Stimulated activated naive B cell treated with anti-CD40 and anti-IgM and Interleukin-4, amounts not matched to agents 10 μg/mL and 1 μg/mL and 100 μg/mL, for 72 hours (primary cell): ENCODE data around the gene RAET1L.
"Not testable (repeated sequence)": the region's sequence is repeated elsewhere in the genome, so short reads cannot be mapped to it uniquely, and the experiment has no call there.

Experiments used
- ATAC-seq, 2 donors: fragments of 150-1000 bp; cut with Tn5 transposase; replicated peaks; 2 replicates each; pipeline ENCODE4 v1.10.0; 2021; ENCODE audit warnings: moderate library complexity in 1 of 2
- DNase-seq: peaks from one replicate; pipeline ENCODE4 v3.0.0; 2021
- H3K27ac Mint-ChIP-seq: one replicate; pipeline ENCODE4 v1.8.0; 2022; ENCODE audit warnings: mild to moderate bottlenecking, mixed read lengths
- H3K27me3 Mint-ChIP-seq, 2 donors: one replicate each; pipeline ENCODE4 v1.8.0; 2022; ENCODE audit warnings: mixed read lengths in 2 of 2
- H3K36me3 Mint-ChIP-seq, 2 donors: one replicate each; pipeline ENCODE4 v1.8.0; 2022; ENCODE audit warnings: mixed read lengths in 2 of 2, mild to moderate bottlenecking in 1 of 2
- H3K4me1 Mint-ChIP-seq, 2 donors: one replicate each; pipeline ENCODE4 v1.8.0; 2022; ENCODE audit warnings: mixed read lengths in 2 of 2, mild to moderate bottlenecking in 1 of 2
- H3K4me3 Mint-ChIP-seq, 2 donors: one replicate each; pipeline ENCODE4 v1.8.0; 2022; ENCODE audit warnings: mild to moderate bottlenecking in 2 of 2, mixed read lengths in 2 of 2, moderate library complexity in 1 of 2
- H3K9me3 Mint-ChIP-seq, 2 donors: one replicate each; pipeline ENCODE4 v1.8.0; 2022; ENCODE audit warnings: mixed read lengths in 2 of 2, mild to moderate bottlenecking in 1 of 2

The RAET1L gene

GRCh38 chr6:150025201-150025917 is at the start of gene RAET1L:
Gene RAET1L, minus strand, starts transcription at chr6:150025532. Its CDS starts 61 bp downstream, at chr6:150025471.
- H3K4me3 Mint-ChIP-seq: peak within 1 kb of the TSS; percentile 69 to 78
- peaks cover 0 to 5% of the 10 kb centered on the region in 2 donors for H3K9me3 Mint-ChIP-seq
- ATAC-seq (peak; percentile 48 to 66), DNase-seq (no peak)
- peaks cover 31 to 55% of the 10 kb centered on the region in 2 donors for H3K4me1 Mint-ChIP-seq
- no peaks in the 10 kb centered on the region for H3K36me3 Mint-ChIP-seq
- peaks cover 45 to 60% of the 10 kb centered on the region in 2 donors for H3K27me3 Mint-ChIP-seq
- no peak within 1 kb of the TSS for H3K27ac Mint-ChIP-seq

- H3K4me1 Mint-ChIP-seq: peaks cover 14 to 20% of the 10 kb centered on the region in 2 donors
- no peaks in the 10 kb centered on the region for H3K36me3 Mint-ChIP-seq
- H3K4me3 Mint-ChIP-seq: no peak overlapping the region
- H3K27me3 Mint-ChIP-seq: peaks cover 38 to 40% of the 10 kb centered on the region in 2 donors
- H3K9me3 Mint-ChIP-seq: no peaks in the 10 kb centered on the region
- ATAC-seq: no peak
- no peak overlapping the region for H3K27ac Mint-ChIP-seq
- DNase-seq: no peak
Observed at GRCh38 chr6:150075034-150075421, 49.7 kb upstream of the RAET1L start.

- Mint-ChIP-seq H3K27me3 (peaks cover 34 to 36% of the 10 kb centered on the region in 2 donors), H3K4me1 (peaks cover 14 to 20% of the 10 kb centered on the region in 2 donors)
- not testable (repeated sequence) for H3K27ac Mint-ChIP-seq, H3K36me3 Mint-ChIP-seq, H3K4me3 Mint-ChIP-seq, DNase-seq, H3K9me3 Mint-ChIP-seq
- ATAC-seq: peak in 1 of 2 donors; percentile 30
Observed at GRCh38 chr6:150074396-150075033, 49.2 kb upstream of the RAET1L start.

- peaks cover 20 to 35% of the 10 kb centered on the region in 2 donors for H3K4me1 Mint-ChIP-seq
- H3K9me3 Mint-ChIP-seq: no peaks in the 10 kb centered on the region
- no peaks in the 10 kb centered on the region for H3K36me3 Mint-ChIP-seq
- no peak overlapping the region for H3K4me3 Mint-ChIP-seq
- ATAC-seq: no peak
- no peak overlapping the region for H3K27ac Mint-ChIP-seq
- peaks cover 27 to 31% of the 10 kb centered on the region in 2 donors for H3K27me3 Mint-ChIP-seq
- DNase-seq: no peak
Observed at GRCh38 chr6:150072201-150072600, 46.9 kb upstream of the RAET1L start.

GRCh38 chr6:150070236-150070818 is 45.0 kb upstream of the RAET1L start:
- no peak for DNase-seq
- no peak overlapping the region for H3K27ac Mint-ChIP-seq
- no peaks in the 10 kb centered on the region for H3K36me3 Mint-ChIP-seq
- no peak overlapping the region for H3K4me3 Mint-ChIP-seq
- no peaks in the 10 kb centered on the region for H3K9me3 Mint-ChIP-seq
- peaks cover 20 to 35% of the 10 kb centered on the region in 2 donors for H3K4me1 Mint-ChIP-seq
- no peak for ATAC-seq
- peaks cover 39 to 43% of the 10 kb centered on the region in 2 donors for H3K27me3 Mint-ChIP-seq

- ATAC-seq (no peak), DNase-seq (no peak)
- peak overlapping the region in 1 of 2 donors; percentile 23 for H3K4me3 Mint-ChIP-seq
- peaks cover 45 to 46% of the 10 kb centered on the region in 2 donors for H3K27me3 Mint-ChIP-seq
- no peaks in the 10 kb centered on the region for H3K9me3 Mint-ChIP-seq
- no peak overlapping the region for H3K27ac Mint-ChIP-seq
- H3K36me3 Mint-ChIP-seq: no peaks in the 10 kb centered on the region
- H3K4me1 Mint-ChIP-seq: peaks cover 20 to 35% of the 10 kb centered on the region in 2 donors
Observed at GRCh38 chr6:150069706-150070105, 44.4 kb upstream of the RAET1L start.

- H3K4me3 Mint-ChIP-seq: peak within 1 kb of the TSS; percentile 83 to 85
- no peaks in the 10 kb centered on the region for H3K9me3 Mint-ChIP-seq
- H3K27ac Mint-ChIP-seq: no peak within 1 kb of the TSS
- peaks cover 20 to 35% of the 10 kb centered on the region in 2 donors for H3K4me1 Mint-ChIP-seq
- H3K36me3 Mint-ChIP-seq: peaks cover 0 to 3% of the 10 kb centered on the region in 2 donors
- ATAC-seq: peak; percentile 90 to 91
- DNase-seq: peak; percentile 72
- H3K27me3 Mint-ChIP-seq: peaks cover 46% of the 10 kb centered on the region in 2 donors
Observed at GRCh38 chr6:150068720-150069648, 43.7 kb upstream of the RAET1L start, which contains the start of gene ULBP3. Gene ULBP3, minus strand, starts transcription at chr6:150069121. Its CDS starts 55 bp downstream, at chr6:150069066.

GRCh38 chr6:150068151-150068550 is 42.8 kb upstream of the RAET1L start:
- Mint-ChIP-seq H3K27me3 (peaks cover 41 to 42% of the 10 kb centered on the region in 2 donors), H3K4me1 (peaks cover 17 to 35% of the 10 kb centered on the region in 2 donors), H3K27ac (no peak overlapping the region), H3K9me3 (no peaks in the 10 kb centered on the region), H3K4me3 (peak overlapping the region; percentile 83 to 85), H3K36me3 (peaks cover 2 to 3% of the 10 kb centered on the region in 2 donors)
- ATAC-seq (peak; percentile 10), DNase-seq (no peak)

- no peak overlapping the region for H3K27ac Mint-ChIP-seq
- peaks cover 2 to 3% of the 10 kb centered on the region in 2 donors for H3K36me3 Mint-ChIP-seq
- H3K4me3 Mint-ChIP-seq: no peak overlapping the region
- H3K4me1 Mint-ChIP-seq: peaks cover 9 to 19% of the 10 kb centered on the region in 2 donors
- H3K9me3 Mint-ChIP-seq: no peaks in the 10 kb centered on the region
- ATAC-seq: no peak
- DNase-seq: no peak
- H3K27me3 Mint-ChIP-seq: peaks cover 39% of the 10 kb centered on the region in 2 donors
Observed at GRCh38 chr6:150065083-150065482, 39.8 kb upstream of the RAET1L start.

- no peak for DNase-seq
- no peak for ATAC-seq
- Mint-ChIP-seq H3K27ac (no peak overlapping the region), H3K4me1 (peaks cover 10 to 13% of the 10 kb centered on the region in 2 donors), H3K36me3 (peaks cover 2 to 3% of the 10 kb centered on the region in 2 donors), H3K4me3 (no peak overlapping the region), H3K27me3 (peaks cover 51 to 52% of the 10 kb centered on the region in 2 donors), H3K9me3 (no peaks in the 10 kb centered on the region)
Observed at GRCh38 chr6:150063640-150064039, 38.3 kb upstream of the RAET1L start.

GRCh38 chr6:150059973-150060372 is 34.6 kb upstream of the RAET1L start:
- H3K4me3 Mint-ChIP-seq, H3K9me3 Mint-ChIP-seq, DNase-seq, H3K4me1 Mint-ChIP-seq, H3K36me3 Mint-ChIP-seq: not testable (repeated sequence)
- peak; percentile 68 to 75 for ATAC-seq
- H3K27ac Mint-ChIP-seq: peak overlapping the region; percentile 32
- H3K27me3 Mint-ChIP-seq: peaks cover 50 to 53% of the 10 kb centered on the region in 2 donors

GRCh38 chr6:150058986-150059385 is 33.7 kb upstream of the RAET1L start:
- H3K4me1 Mint-ChIP-seq: peaks cover 6 to 8% of the 10 kb centered on the region in 2 donors
- no peak overlapping the region for H3K4me3 Mint-ChIP-seq
- peaks cover 4 to 15% of the 10 kb centered on the region in 2 donors for H3K9me3 Mint-ChIP-seq
- no peak for ATAC-seq
- H3K27ac Mint-ChIP-seq: no peak overlapping the region
- peaks cover under 1 to 2% of the 10 kb centered on the region in 2 donors for H3K36me3 Mint-ChIP-seq
- peaks cover 50 to 53% of the 10 kb centered on the region in 2 donors for H3K27me3 Mint-ChIP-seq
- no peak for DNase-seq

GRCh38 chr6:150058231-150058792 is 33.0 kb upstream of the RAET1L start:
- DNase-seq (no peak), ATAC-seq (no peak)
- peaks cover 6 to 18% of the 10 kb centered on the region in 2 donors for H3K9me3 Mint-ChIP-seq
- peaks cover 52 to 55% of the 10 kb centered on the region in 2 donors for H3K27me3 Mint-ChIP-seq
- no peak overlapping the region for H3K27ac Mint-ChIP-seq
- H3K36me3 Mint-ChIP-seq: no peaks in the 10 kb centered on the region
- no peak overlapping the region for H3K4me3 Mint-ChIP-seq
- H3K4me1 Mint-ChIP-seq: peaks cover 6 to 8% of the 10 kb centered on the region in 2 donors
